WTC11 (cell line): ENCODE measurements around the gene SCO1. TPM values are rescaled to one million over a fixed set of nuclear protein-coding genes. Genes with fewer than 3 reads are reported as not detected.
A peak's percentile ranks its signal among the peaks of the same experiment; 100 is the strongest.

ENCODE experiments used
- ATAC-seq: fragments of 200-7000 bp; cut with Tn5 transposase; 2 replicates; pipeline ENCODE4 v1.10.0; 2021; ENCODE audit warnings: mild to moderate bottlenecking, moderate library complexity
- CTCF ChIA-PET: fragments of 300-600 bp; sonication (Branson Sonifier 250); formaldehyde crosslinking; loops from one replicate; lab custom pipeline; 2021; ENCODE audit warnings: antibody characterized with exemption; lab: Charles Lee
- POLR2A ChIA-PET: fragments of 350-600 bp; sonication (Branson Sonifier 250); formaldehyde crosslinking; loops from one replicate; lab custom pipeline; 2021; ENCODE audit warnings: antibody characterized with exemption; lab: Charles Lee
- DNase-seq: peaks from one replicate; pipeline ENCODE4 v3.0.0; 2021; ENCODE audit warnings: low spot score
- H3K27ac Mint-ChIP-seq: 2 replicates; pipeline ENCODE4 v1.8.0; 2021; ENCODE audit warnings: mixed read lengths
- H3K27me3 Mint-ChIP-seq: 2 replicates; pipeline ENCODE4 v1.8.0; 2021; ENCODE audit warnings: low read depth, mild to moderate bottlenecking, moderate library complexity, mixed read lengths
- H3K36me3 Mint-ChIP-seq: 2 replicates; pipeline ENCODE4 v1.8.0; 2021; ENCODE audit warnings: mixed read lengths
- H3K4me1 Mint-ChIP-seq: 2 replicates; pipeline ENCODE4 v1.8.0; 2022; ENCODE audit warnings: mixed read lengths
- H3K4me3 Mint-ChIP-seq: 2 replicates; pipeline ENCODE4 v1.8.0; 2021; ENCODE audit warnings: mild to moderate bottlenecking, moderate library complexity, mixed read lengths
- H3K9me3 Mint-ChIP-seq: 2 replicates; pipeline ENCODE4 v1.8.0; 2021; ENCODE audit warnings: mixed read lengths
- ATF1 ChIP-seq: sonication (generic); formaldehyde crosslinking; IDR thresholded peaks from 2 replicates; pipeline ENCODE4 v1.8.1; 2023; ENCODE audit warnings: mild to moderate bottlenecking, moderate library complexity, missing genetic modification reagents
- CDX4 ChIP-seq: fragments of 250-450 bp; sonication (Bioruptor Pico); IDR thresholded peaks from 2 replicates; pipeline ENCODE4 v1.9.0; 2021; ENCODE audit warnings: moderate library complexity, mild to moderate bottlenecking, inconsistent platforms, borderline replicate concordance
- CREB1 ChIP-seq: sonication (generic); formaldehyde crosslinking; IDR thresholded peaks from 2 replicates; pipeline ENCODE4 v1.8.0; 2023; ENCODE audit warnings: mild to moderate bottlenecking, missing genetic modification reagents
- CTCF ChIP-seq: fragments of 200-600 bp; IDR thresholded peaks from 2 replicates; pipeline ENCODE4 v1.8.0; 2022; ENCODE audit warnings: antibody characterized with exemption
- E2F4 ChIP-seq: sonication (generic); formaldehyde crosslinking; IDR thresholded peaks from 2 replicates; pipeline ENCODE4 v1.8.1; 2022; ENCODE audit warnings: low read depth, mild to moderate bottlenecking, moderate library complexity, missing genetic modification reagents, borderline replicate concordance
- E2F5 ChIP-seq: sonication (generic); formaldehyde crosslinking; IDR thresholded peaks from 2 replicates; pipeline ENCODE4 v1.8.1; 2022; ENCODE audit warnings: mild to moderate bottlenecking, moderate library complexity, missing genetic modification reagents
- ETV6 ChIP-seq: sonication (generic); formaldehyde crosslinking; IDR thresholded peaks from 2 replicates; pipeline ENCODE4 v1.8.1; 2022; ENCODE audit warnings: mild to moderate bottlenecking, missing genetic modification reagents
- FOXJ3 ChIP-seq: sonication (generic); formaldehyde crosslinking; IDR thresholded peaks from 2 replicates; pipeline ENCODE4 v1.9.0; 2021; ENCODE audit warnings: missing genetic modification reagents, mild to moderate bottlenecking, borderline replicate concordance
- NR2C2 ChIP-seq: sonication (generic); formaldehyde crosslinking; IDR thresholded peaks from 2 replicates; pipeline ENCODE4 v1.8.0; 2022; ENCODE audit warnings: mild to moderate bottlenecking, missing genetic modification reagents
- NR3C1 ChIP-seq: sonication (generic); formaldehyde crosslinking; conservative IDR thresholded peaks from 2 replicates; pipeline ENCODE4 v1.8.1; 2023; ENCODE audit warnings: low read depth, mild to moderate bottlenecking, missing genetic modification reagents
- PRRX2 ChIP-seq: fragments of 250-450 bp; sonication (Bioruptor Pico); IDR thresholded peaks from 2 replicates; pipeline ENCODE4 v1.8.0; 2021; ENCODE audit warnings: mild to moderate bottlenecking
- RORB ChIP-seq: fragments of 250-450 bp; sonication (Bioruptor Pico); IDR thresholded peaks from 2 replicates; pipeline ENCODE4 v1.9.0; 2021; ENCODE audit warnings: mild to moderate bottlenecking
- TEAD1 ChIP-seq: sonication (generic); formaldehyde crosslinking; IDR thresholded peaks from 2 replicates; pipeline ENCODE4 v1.8.0; 2022; ENCODE audit warnings: mild to moderate bottlenecking, missing genetic modification reagents
- TEAD4 ChIP-seq: sonication (generic); formaldehyde crosslinking; IDR thresholded peaks from 2 replicates; pipeline ENCODE4 v1.8.0; 2022; ENCODE audit warnings: mild to moderate bottlenecking, missing genetic modification reagents
- USF2 ChIP-seq: sonication (generic); formaldehyde crosslinking; IDR thresholded peaks from 2 replicates; pipeline ENCODE4 v1.8.1; 2023; ENCODE audit warnings: mild to moderate bottlenecking, missing genetic modification reagents, moderate library complexity
- ZBTB43 ChIP-seq: sonication (generic); formaldehyde crosslinking; IDR thresholded peaks from 2 replicates; pipeline ENCODE4 v1.8.1; 2023; ENCODE audit warnings: mild to moderate bottlenecking, missing genetic modification reagents
- ZNF121 ChIP-seq: sonication (generic); formaldehyde crosslinking; IDR thresholded peaks from 2 replicates; pipeline ENCODE4 v1.8.0; 2023; ENCODE audit warnings: missing genetic modification reagents
- ZNF138 ChIP-seq: sonication (generic); formaldehyde crosslinking; conservative IDR thresholded peaks from 2 replicates; pipeline ENCODE4 v1.8.1; 2022; ENCODE audit warnings: mild to moderate bottlenecking, moderate library complexity, missing genetic modification reagents
- ZNF219 ChIP-seq: sonication (generic); formaldehyde crosslinking; IDR thresholded peaks from 2 replicates; pipeline ENCODE4 v1.8.0; 2023; ENCODE audit warnings: missing genetic modification reagents, mild to moderate bottlenecking, borderline replicate concordance
- total RNA-seq: library from RNA; stranded (reverse); gene quantifications from 3 replicates; pipeline ENCODE4 v1.2.3, GENCODE V29; 2021
- TF ChIP-seq, protein P1 (sequence below): sonication (generic); formaldehyde crosslinking; conservative IDR thresholded peaks from 2 replicates; pipeline ENCODE4 v1.8.1; 2022; ENCODE audit warnings: mild to moderate bottlenecking, missing genetic modification reagents

Gene SCO1
- total RNA-seq, 1 experiment from 2014 or later, result 63.8 TPM

- ChIA-PET CTCF (interaction anchor here (0.8 to 11.9 kb wide), 9 partner anchors 14 to 336 kb away, joined by 3 to 198 read pairs (median 5); no protein-coding TSS in a partner anchor), POLR2A (no interaction called here)
- no peak overlapping the region for H3K27ac Mint-ChIP-seq
- no peaks in the 10 kb centered on the region for H3K27me3 Mint-ChIP-seq
- TF ChIP-seq NR3C1 (CRISPR knock-in tag) (no peak), ZBTB43 (CRISPR knock-in tag) (no peak), E2F4 (CRISPR knock-in tag) (no peak), FOXJ3 (no peak), ZNF138 (CRISPR knock-in tag) (no peak), RORB (CRISPR knock-in tag) (no peak), PRRX2 (CRISPR knock-in tag) (no peak)
- TF ChIP-seq, protein P1, sequence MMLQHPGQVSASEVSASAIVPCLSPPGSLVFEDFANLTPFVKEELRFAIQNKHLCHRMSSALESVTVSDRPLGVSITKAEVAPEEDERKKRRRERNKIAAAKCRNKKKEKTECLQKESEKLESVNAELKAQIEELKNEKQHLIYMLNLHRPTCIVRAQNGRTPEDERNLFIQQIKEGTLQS, result no peak
- 0 out of 2 replicates have a peak, but pooled peaks cover 3% of the 10 kb centered on the region for H3K4me1 Mint-ChIP-seq
- H3K36me3 Mint-ChIP-seq, result peaks cover 2% of the 10 kb centered on the region; the same call in 1 of the 2 replicates
- no peak overlapping the region for H3K4me3 Mint-ChIP-seq
- no peak for DNase-seq
- no peaks in the 10 kb centered on the region for H3K9me3 Mint-ChIP-seq
- ATAC-seq, result no peak
Observed at GRCh38 chr17:10631701-10632100, 65.6 kb downstream of the SCO1 start.

DNA sequence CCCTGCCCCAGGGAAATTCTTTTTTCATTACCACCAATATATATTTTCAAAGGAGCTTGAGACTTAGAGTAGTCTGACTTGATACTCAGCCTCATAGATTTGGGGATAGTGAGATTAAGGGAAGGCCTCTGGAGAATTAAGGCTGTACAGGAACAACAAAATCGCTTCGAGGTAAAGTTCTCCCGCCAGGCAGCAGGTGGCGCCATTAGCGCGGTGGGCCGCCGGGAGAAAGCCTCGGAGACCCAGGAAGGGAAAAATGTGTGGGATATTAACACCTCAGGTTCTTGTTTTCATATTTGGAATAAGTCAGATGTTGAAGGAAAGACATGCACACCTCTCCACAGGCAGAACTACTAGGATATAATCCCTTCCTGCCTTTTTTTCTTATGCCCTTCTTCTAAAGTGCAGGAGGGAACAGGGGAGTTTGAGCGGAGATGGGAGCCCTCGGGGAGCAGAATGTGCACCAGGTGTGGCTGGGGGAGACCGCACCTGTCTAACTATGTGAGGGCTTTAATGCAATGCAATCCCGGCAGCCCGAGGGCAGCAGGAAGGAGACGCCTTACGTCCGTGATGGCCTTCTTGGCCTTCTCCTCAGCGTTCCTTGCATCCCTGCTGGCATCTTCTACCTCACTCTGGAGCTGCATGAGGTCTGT is 66.2 kb downstream of the SCO1 start:
- CTCF ChIA-PET, result interaction anchor here (0.8 to 11.9 kb wide), 9 partner anchors 14 to 335 kb away, joined by 3 to 198 read pairs (median 5); no protein-coding TSS in a partner anchor
- ATAC-seq, result peak; percentile 58

GRCh38 chr17:10629706-10630105 is 67.6 kb downstream of the SCO1 start:
- POLR2A ChIA-PET, result no interaction called here
- no peak overlapping the region for H3K4me3 Mint-ChIP-seq
- no peak overlapping the region for H3K27ac Mint-ChIP-seq
- H3K9me3 Mint-ChIP-seq, result no peaks in the 10 kb centered on the region
- 0 out of 2 replicates have a peak, but pooled peaks cover 3% of the 10 kb centered on the region for H3K4me1 Mint-ChIP-seq
- no peaks in the 10 kb centered on the region for H3K27me3 Mint-ChIP-seq
- CTCF ChIA-PET, result interaction anchor here (0.9 to 11.9 kb wide), 21 partner anchors 10 to 333 kb away, joined by 3 to 198 read pairs (median 4); partner anchors contain the start of genes ADPRM and SCO1
- DNase-seq (no peak), ATAC-seq (no peak)
- H3K36me3 Mint-ChIP-seq, result peaks cover 2% of the 10 kb centered on the region; the same call in 1 of the 2 replicates
- TF ChIP-seq TEAD4 (CRISPR knock-in tag) (no peak), E2F5 (CRISPR knock-in tag) (no peak), NR2C2 (no peak), ETV6 (no peak), USF2 (CRISPR knock-in tag) (no peak), ATF1 (CRISPR knock-in tag) (no peak), TEAD1 (no peak), CDX4 (CRISPR knock-in tag) (no peak), CREB1 (CRISPR knock-in tag) (no peak), ZNF121 (CRISPR knock-in tag) (no peak), NR3C1 (CRISPR knock-in tag) (no peak)

More for the DNA sequence above, 66.2 kb downstream of the SCO1 start:
- peak; percentile 69 for DNase-seq
- Mint-ChIP-seq H3K27me3 (no peaks in the 10 kb centered on the region), H3K9me3 (no peaks in the 10 kb centered on the region), H3K4me3 (no peak overlapping the region), H3K27ac (no peak overlapping the region), H3K36me3 (peaks cover 2% of the 10 kb centered on the region; the same call in 1 of the 2 replicates), H3K4me1 (0 out of 2 replicates have a peak, but pooled peaks cover 3% of the 10 kb centered on the region)
- POLR2A ChIA-PET, result no interaction called here
- TF ChIP-seq ZNF219 (no peak), CTCF (peak; percentile 74)
